Left lung (tissue), 10 donors: ENCODE measurements around the gene RGS3. TPM values are rescaled to one million over a fixed set of nuclear protein-coding genes. Genes with fewer than 3 reads are reported as not detected.

ENCODE experiments used
- ATAC-seq: fragments of 200-7000 bp; cut with Tn5 transposase; one replicate; pipeline ENCODE4 v1.9.1; 2020; ENCODE audit warnings: moderate library complexity
- DNase-seq, 4 donors: peaks; one replicate each; pipeline ENCODE4 v3.0.0-alpha.2; 2013 to 2020
- H3K27ac ChIP-seq, 2 donors: fragments of 200-600 bp; sonication (generic) in 1 of 2; one replicate each; pipeline versions ENCODE4 v1.5.0 to v1.8.0; 2020 to 2021
- H3K27me3 ChIP-seq, 2 donors: fragments of 200-600 bp; sonication (generic) in 1 of 2; one replicate each; pipeline versions ENCODE4 v1.5.0 to v1.8.0; 2020 to 2021
- H3K36me3 ChIP-seq, 2 donors: fragments of 200-600 bp; sonication (generic) in 1 of 2; one replicate each; pipeline versions ENCODE4 v1.5.0 to v1.8.0; 2020 to 2021
- H3K4me1 ChIP-seq, 2 donors: fragments of 200-600 bp; one replicate each; pipeline ENCODE4 v1.8.0; 2021
- H3K4me3 ChIP-seq, 2 donors: fragments of 200-600 bp; sonication (generic) in 1 of 2; one replicate each; pipeline versions ENCODE4 v1.5.0 to v1.8.0; 2020 to 2021; ENCODE audit warnings: mild to moderate bottlenecking in 1 of 2
- H3K9me3 ChIP-seq, 2 donors: fragments of 200-600 bp; sonication (generic) in 1 of 2; one replicate each; pipeline versions ENCODE4 v1.5.0 to v1.8.0; 2020 to 2021
- CTCF ChIP-seq, 2 donors: fragments of 200-600 bp; sonication (generic) in 1 of 2; IDR thresholded peaks; one replicate each; pipeline versions ENCODE4 v1.5.0 to v1.8.0; 2021; ENCODE audit warnings: antibody characterized with exemption in 2 of 2
- intact Hi-C, 2 donors: fragments of 100-400 bp; cut with DNase I; formaldehyde crosslinking; loops; one replicate each; pipeline versions ENCODE4 v1.11.2 to v1.14.2; 2022
- polyA plus RNA-seq, 6 donors: library from polyadenylated mRNA; unstranded; fragments of 120-200 nt; gene quantifications; one replicate each; pipeline ENCODE4 v1.2.1, GENCODE V29; 2013; ENCODE audit not compliant: insufficient read length in 6 of 6
- total RNA-seq, 2 donors: library from RNA; stranded (reverse); fragmentation: NEBNext Ultra II Directional; extraction: Animal tissue kit (Norgen Biotek cat#: 25700); gene quantifications; one replicate each; pipeline ENCODE4 v1.2.1, GENCODE V29; 2021
- donor health status: DM: no; HTN: yes; CAD: no.
- donor health status: DM: no; HTN: no; CAD: no.

RGS3 gene
- total and polyA plus RNA-seq, 8 donors, result 69.6 to 96.9 (median 77.4) TPM

- no peak for TF ChIP-seq CTCF (IDR thresholded peaks at IDR 0.05)
- intact Hi-C loops, result loop anchor here in 1 of 2 donors (10.0 kb wide), 1 partner anchor 58 kb away; no protein-coding TSS in a partner anchor
- ATAC-seq (no peak), DNase-seq (peak in 1 of 4 donors; percentile 72)
- Histone ChIP-seq H3K27ac (peak overlapping the region in 1 of 2 donors; percentile 56), H3K9me3 (no peaks in the 10 kb centered on the region), H3K4me3 (peak overlapping the region in 1 of 2 donors; percentile 54), H3K36me3 (peaks cover 0 to 71% of the 10 kb centered on the region in 2 donors), H3K4me1 (peaks cover 21 to 58% of the 10 kb centered on the region in 2 donors), H3K27me3 (no peaks in the 10 kb centered on the region)
Measured at GRCh38 chr9:113596616-113597320, 133.2 kb downstream of the RGS3 start.

GRCh38 chr9:113597390-113598241 is 134.1 kb downstream of the RGS3 start:
- intact Hi-C loops, result loop anchor here in 1 of 2 donors (10.0 kb wide), 1 partner anchor 57 kb away; no protein-coding TSS in a partner anchor
- H3K9me3 ChIP-seq, result no peaks in the 10 kb centered on the region
- H3K27ac ChIP-seq, result no peak overlapping the region
- peaks cover 23 to 58% of the 10 kb centered on the region in 2 donors for H3K4me1 ChIP-seq
- TF ChIP-seq CTCF (IDR thresholded peaks at IDR 0.05), result no peak
- peak in 2 of 4 donors; percentile 29 to 51 for DNase-seq
- no peak for ATAC-seq
- peaks cover 0 to 63% of the 10 kb centered on the region in 2 donors for H3K36me3 ChIP-seq
- H3K4me3 ChIP-seq, result peak overlapping the region in 1 of 2 donors; percentile 54
- no peaks in the 10 kb centered on the region for H3K27me3 ChIP-seq

- Histone ChIP-seq H3K27ac (peak overlapping the region; percentile 41 to 44), H3K36me3 (peaks cover 0 to 58% of the 10 kb centered on the region in 2 donors), H3K4me3 (no peak overlapping the region), H3K4me1 (peaks cover 23 to 56% of the 10 kb centered on the region in 2 donors), H3K9me3 (no peaks in the 10 kb centered on the region), H3K27me3 (no peaks in the 10 kb centered on the region)
- TF ChIP-seq CTCF (IDR thresholded peaks at IDR 0.05), result no peak
- no peak for ATAC-seq
- DNase-seq, result peak in 2 of 4 donors; percentile 30 to 33
- intact Hi-C loops, result loop anchor here in 1 of 2 donors (10.0 kb wide), 1 partner anchor 56 kb away; no protein-coding TSS in a partner anchor
Measured at GRCh38 chr9:113598451-113598850, 134.9 kb downstream of the RGS3 start.

DNA sequence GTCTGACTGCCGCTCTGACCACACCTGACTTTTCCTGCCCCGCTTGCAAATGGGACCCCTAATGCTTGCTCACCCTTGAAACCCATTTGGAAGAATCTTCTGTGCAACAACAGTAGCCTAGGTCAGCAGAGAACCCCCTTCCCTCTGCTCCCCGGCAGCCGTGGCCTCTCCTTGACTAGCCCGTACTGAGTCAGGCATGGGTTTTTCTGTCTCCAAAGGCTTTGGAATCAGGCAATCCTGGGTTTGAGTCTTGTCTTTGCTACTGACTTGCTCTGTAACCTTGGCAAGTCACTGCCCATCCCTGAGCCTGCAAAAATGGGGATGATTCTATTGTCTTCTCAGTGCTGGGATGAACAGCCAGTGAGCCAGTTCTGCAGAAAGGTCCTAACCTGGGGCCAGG is 135.4 kb downstream of the RGS3 start:
- peak overlapping the region; percentile 41 to 44 for H3K27ac ChIP-seq
- intact Hi-C loops, result loop anchor here in 1 of 2 donors (10.0 kb wide), 1 partner anchor 56 kb away; no protein-coding TSS in a partner anchor
- H3K4me1 ChIP-seq, result peaks cover 23 to 52% of the 10 kb centered on the region in 2 donors
- no peak overlapping the region for H3K4me3 ChIP-seq
- ATAC-seq (no peak), DNase-seq (no peak)
- no peaks in the 10 kb centered on the region for H3K9me3 ChIP-seq
- H3K27me3 ChIP-seq, result no peaks in the 10 kb centered on the region
- peaks cover 0 to 53% of the 10 kb centered on the region in 2 donors for H3K36me3 ChIP-seq
- no peak for TF ChIP-seq CTCF (IDR thresholded peaks at IDR 0.05)
